COLO668 (cell line): ENCODE data around the gene TNFSF4.
"Not testable (repeated sequence)": the region's sequence is repeated elsewhere in the genome, so short reads cannot be mapped to it uniquely, and the experiment has no call there.

Experiments used
- DNase-seq: peaks from one replicate; lab custom pipeline; 2025; ENCODE audit not compliant: unreplicated experiment; lab: John Stamatoyannopoulos, UW

Gene TNFSF4

GRCh38 chr1:173164686-173165085 is 42.4 kb downstream of the TNFSF4 start:
- no peak for DNase-seq

- DNase-seq, result no peak
These were observed 43.0 kb downstream of the TNFSF4 start for GRCh38 chr1:173164178-173164577.

- DNase-seq, result no peak
These were observed 43.9 kb downstream of the TNFSF4 start for GRCh38 chr1:173163222-173163621.

- no peak for DNase-seq
These were observed 44.5 kb downstream of the TNFSF4 start for GRCh38 chr1:173162601-173163000.

GRCh38 chr1:173161510-173162221 is 45.5 kb downstream of the TNFSF4 start:
- DNase-seq, result no peak

GRCh38 chr1:173153964-173154363 is 53.2 kb downstream of the TNFSF4 start:
- not testable (repeated sequence) for DNase-seq

GRCh38 chr1:173153503-173153902 is 53.6 kb downstream of the TNFSF4 start:
- no peak for DNase-seq

GRCh38 chr1:173152598-173152997 is 54.5 kb downstream of the TNFSF4 start:
- no peak for DNase-seq

- DNase-seq, result no peak
These were observed 56.3 kb downstream of the TNFSF4 start for GRCh38 chr1:173150795-173151194.

- no peak for DNase-seq
These were observed 57.2 kb downstream of the TNFSF4 start for GRCh38 chr1:173149887-173150286.

- DNase-seq, result no peak
These were observed 58.2 kb downstream of the TNFSF4 start for GRCh38 chr1:173148971-173149370.

GRCh38 chr1:173148545-173148944 is 58.6 kb downstream of the TNFSF4 start:
- DNase-seq, result no peak

- no peak for DNase-seq
These were observed 66.4 kb downstream of the TNFSF4 start for GRCh38 chr1:173140733-173141132.

GRCh38 chr1:173139706-173140105 is 67.4 kb downstream of the TNFSF4 start:
- no peak for DNase-seq

GRCh38 chr1:173137107-173137706 is 69.9 kb downstream of the TNFSF4 start:
- no peak for DNase-seq

- DNase-seq, result no peak
These were observed 72.3 kb downstream of the TNFSF4 start for GRCh38 chr1:173134800-173135199.

GRCh38 chr1:173134029-173134428 is 73.1 kb downstream of the TNFSF4 start:
- DNase-seq, result no peak
